ENCODE measurements around the gene ZNRF3. TPM values are rescaled to one million over a fixed set of nuclear protein-coding genes. Genes with fewer than 3 reads are reported as not detected.

The ZNRF3 gene
- total RNA-seq, 6 donors from 2014 or later: 11.4 to 16.9 (median 14.4) TPM

DNA sequence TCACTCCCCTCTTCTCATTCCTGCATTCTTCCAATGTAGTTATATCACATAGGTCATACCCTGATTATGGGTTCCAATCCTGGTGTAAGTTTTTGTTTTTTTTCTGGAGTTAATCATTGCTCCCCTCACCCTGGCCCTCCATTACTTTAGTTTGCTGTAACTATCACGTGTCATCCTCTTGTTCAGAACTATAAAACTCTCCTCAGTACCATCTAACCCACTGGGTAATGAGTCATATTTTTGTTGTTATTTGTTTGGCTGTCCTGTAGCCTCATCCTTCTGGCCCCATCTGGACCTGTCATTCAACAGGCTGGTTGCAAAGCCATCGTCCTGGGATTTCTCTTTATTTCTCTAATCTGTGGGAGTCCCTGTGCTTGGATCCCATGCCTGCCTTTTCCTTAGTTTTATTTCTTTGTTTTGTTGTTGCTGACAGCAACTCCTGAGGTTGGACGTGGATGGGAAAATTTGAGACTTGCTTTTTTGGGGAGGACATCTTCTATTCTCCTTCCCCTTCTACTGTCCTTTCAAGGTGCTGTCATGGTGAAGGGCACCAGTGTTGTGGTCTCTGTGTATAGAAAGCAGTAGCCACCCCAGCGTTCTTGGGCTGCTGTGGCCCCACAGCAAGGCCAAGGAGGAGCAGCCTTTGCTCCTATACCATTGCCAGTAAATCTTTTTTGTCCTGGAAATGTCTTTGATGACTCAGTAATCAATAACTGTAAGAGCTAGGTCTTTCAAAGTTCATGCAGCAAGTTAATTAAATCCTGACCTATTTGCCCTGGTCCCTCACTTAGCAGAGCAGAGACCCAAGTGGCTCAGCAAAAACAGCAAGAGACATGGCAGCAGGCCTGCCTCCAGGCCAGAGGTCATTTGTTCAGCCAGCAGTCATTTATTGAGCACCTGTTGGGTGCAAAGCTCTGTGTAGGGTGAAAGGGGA lies 95.8 kb downstream of the ZNRF3 start:
- Histone ChIP-seq H3K4me3 (no peak overlapping the region), H3K27me3 (no peaks in the 10 kb centered on the region), H3K36me3 (no peaks in the 10 kb centered on the region), H3K27ac (peak overlapping the region in 1 of 4 donors; percentile 24), H3K4me1 (peaks cover 17 to 33% (median 26%) of the 10 kb centered on the region in 4 donors), H3K9me3 (no peaks in the 10 kb centered on the region)
- WGBS, 2 donors: 70 to 79% methylated on average over 4 of the region's 4 CpGs
- TF ChIP-seq CTCF (IDR thresholded peaks at IDR 0.05) (no peak), EP300 (IDR thresholded peaks at IDR 0.05) (no peak), POLR2A (IDR thresholded peaks at IDR 0.05) (no peak), POLR2AphosphoS5 (IDR thresholded peaks at IDR 0.05) (no peak)
- ATAC-seq (ENCODE audit: low FRiP score in 2 of 2) (no peak), DNase-seq (no peak)

- no peak for DNase-seq
- TF ChIP-seq CTCF (IDR thresholded peaks at IDR 0.05): no peak
- no peak for TF ChIP-seq POLR2A (IDR thresholded peaks at IDR 0.05)
- no peak for TF ChIP-seq POLR2AphosphoS5 (IDR thresholded peaks at IDR 0.05)
- peak in 1 of 4 donors; percentile 74 for TF ChIP-seq EP300 (IDR thresholded peaks at IDR 0.05)
- Histone ChIP-seq H3K27me3 (no peaks in the 10 kb centered on the region), H3K4me3 (no peak overlapping the region), H3K36me3 (no peaks in the 10 kb centered on the region), H3K4me1 (peaks cover 24 to 40% (median 30%) of the 10 kb centered on the region in 4 donors), H3K27ac (peak overlapping the region in 1 of 4 donors; percentile 24), H3K9me3 (no peaks in the 10 kb centered on the region)
- no peak for ATAC-seq (ENCODE audit: low FRiP score in 2 of 2)
Observed at GRCh38 chr22:28980326-28980725, 97.0 kb downstream of the ZNRF3 start.

DNA sequence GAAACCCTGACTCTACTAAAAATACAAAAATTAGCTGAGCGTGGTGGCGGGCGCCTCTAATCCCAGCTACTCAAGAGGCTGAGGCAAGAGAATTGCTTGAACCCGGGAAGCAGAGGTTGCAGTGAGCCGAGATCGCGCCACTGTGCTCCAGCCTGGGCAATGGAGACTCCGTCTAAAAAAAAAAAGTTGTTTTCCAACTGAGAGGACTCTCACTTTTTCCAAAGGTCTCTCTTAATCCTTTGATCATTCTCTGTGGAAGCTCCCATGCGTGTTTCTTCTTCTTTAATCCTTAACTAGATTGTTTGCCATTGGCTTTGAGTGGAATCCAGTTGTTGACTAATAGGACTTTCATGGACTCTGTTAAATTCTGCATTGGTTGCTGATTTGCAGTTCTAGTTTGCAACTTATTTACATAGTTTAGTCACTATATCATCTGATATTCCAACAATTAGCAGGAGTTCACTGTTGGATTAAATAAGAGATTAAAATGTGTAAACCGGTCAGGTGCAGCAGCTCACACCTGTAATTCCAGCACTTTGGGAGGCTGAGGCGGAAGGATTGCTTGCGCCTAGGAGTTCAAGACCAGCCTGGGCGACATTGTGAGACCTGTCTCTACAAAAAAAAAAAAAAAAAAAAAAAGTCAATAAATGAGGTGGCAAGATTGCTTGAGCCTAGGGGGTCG lies 98.6 kb downstream of the ZNRF3 start:
- H3K36me3 ChIP-seq: no peaks in the 10 kb centered on the region
- ATAC-seq (ENCODE audit: low FRiP score in 2 of 2) (no peak), DNase-seq (no peak)
- H3K27ac ChIP-seq: peak overlapping the region in 1 of 4 donors; percentile 7
- no peaks in the 10 kb centered on the region for H3K9me3 ChIP-seq
- TF ChIP-seq CTCF (IDR thresholded peaks at IDR 0.05) (no peak), POLR2AphosphoS5 (IDR thresholded peaks at IDR 0.05) (no peak), EP300 (IDR thresholded peaks at IDR 0.05) (no peak), POLR2A (IDR thresholded peaks at IDR 0.05) (no peak)
- peaks cover 28 to 43% (median 34%) of the 10 kb centered on the region in 4 donors for H3K4me1 ChIP-seq
- 90 to 92% methylated on average over 14 of the region's 14 CpGs for WGBS, 2 donors
- H3K4me3 ChIP-seq: no peak overlapping the region
- no peaks in the 10 kb centered on the region for H3K27me3 ChIP-seq

GRCh38 chr22:28983190-28983589 lies 99.8 kb downstream of the ZNRF3 start:
- WGBS, 2 donors: 84 to 88% methylated on average over 7 of the region's 7 CpGs
- no peak for ATAC-seq (ENCODE audit: low FRiP score in 2 of 2)
- Histone ChIP-seq H3K4me3 (no peak overlapping the region), H3K36me3 (peaks cover 0 to 6% (median 0%) of the 10 kb centered on the region in 4 donors), H3K4me1 (peaks cover 28 to 49% (median 38%) of the 10 kb centered on the region in 4 donors), H3K9me3 (no peaks in the 10 kb centered on the region), H3K27ac (peak overlapping the region in 3 of 4 donors; percentile 5 to 69 (median 48)), H3K27me3 (no peaks in the 10 kb centered on the region)
- no peak for DNase-seq
- TF ChIP-seq POLR2A (IDR thresholded peaks at IDR 0.05): no peak
- no peak for TF ChIP-seq POLR2AphosphoS5 (IDR thresholded peaks at IDR 0.05)
- TF ChIP-seq EP300 (IDR thresholded peaks at IDR 0.05): no peak
- no peak for TF ChIP-seq CTCF (IDR thresholded peaks at IDR 0.05)

Measured in upper lobe of left lung (tissue), 6 donors.